GM19467 (cell line): ENCODE results near the gene ADAM23.

Experiments used
- ATAC-seq: cut with Tn5 transposase; IDR thresholded peaks from one replicate; pipeline ENCODE4 v1.9.1; 2021; ENCODE audit warnings: mild to moderate bottlenecking, moderate library complexity; ENCODE audit not compliant: unreplicated experiment

Gene ADAM23

DNA sequence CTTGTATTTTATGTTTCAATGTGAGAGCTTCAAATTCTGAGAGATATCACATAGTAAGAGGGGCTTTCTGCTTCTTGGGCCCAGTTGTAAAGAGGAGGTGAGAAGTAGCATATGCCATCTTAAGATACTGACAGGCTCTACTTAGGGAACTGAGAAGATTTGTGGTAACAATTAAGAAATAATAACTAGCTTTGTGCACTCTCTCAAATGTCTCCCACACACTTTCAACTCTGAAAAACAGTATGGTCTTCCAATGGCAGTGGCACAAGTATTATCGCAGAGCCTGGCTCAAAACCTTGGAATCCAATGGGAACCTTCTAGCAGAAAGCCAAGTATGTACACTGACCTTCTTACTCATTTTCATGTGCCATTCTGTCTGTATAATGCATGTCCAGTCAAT is 118.6 kb downstream of the ADAM23 start:
- ATAC-seq, result no peak

DNA sequence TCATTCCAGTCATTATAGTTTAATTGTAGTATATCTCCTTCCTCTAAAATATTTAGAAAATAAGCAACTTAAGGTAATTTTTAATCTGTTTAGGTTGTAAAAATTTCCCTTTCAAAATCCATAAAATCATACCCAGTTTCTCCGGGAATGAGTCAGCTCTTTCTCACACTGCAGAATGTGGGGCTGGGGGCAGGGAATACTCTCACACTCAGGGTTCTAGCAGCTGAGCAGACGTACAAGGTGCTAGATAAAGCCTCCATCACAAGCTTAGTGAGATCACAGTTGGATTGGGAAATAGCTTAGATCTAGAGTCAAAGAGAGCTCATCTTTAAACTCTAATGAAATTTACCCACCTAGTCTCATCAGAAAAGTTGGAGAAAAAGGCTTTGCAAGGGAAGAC is 119.0 kb downstream of the ADAM23 start:
- ATAC-seq, result no peak

GRCh38 chr2:206563374-206563773 is 120.0 kb downstream of the ADAM23 start:
- ATAC-seq, result no peak

- ATAC-seq, result no peak
Observed at GRCh38 chr2:206565666-206566065, 122.3 kb downstream of the ADAM23 start.

DNA sequence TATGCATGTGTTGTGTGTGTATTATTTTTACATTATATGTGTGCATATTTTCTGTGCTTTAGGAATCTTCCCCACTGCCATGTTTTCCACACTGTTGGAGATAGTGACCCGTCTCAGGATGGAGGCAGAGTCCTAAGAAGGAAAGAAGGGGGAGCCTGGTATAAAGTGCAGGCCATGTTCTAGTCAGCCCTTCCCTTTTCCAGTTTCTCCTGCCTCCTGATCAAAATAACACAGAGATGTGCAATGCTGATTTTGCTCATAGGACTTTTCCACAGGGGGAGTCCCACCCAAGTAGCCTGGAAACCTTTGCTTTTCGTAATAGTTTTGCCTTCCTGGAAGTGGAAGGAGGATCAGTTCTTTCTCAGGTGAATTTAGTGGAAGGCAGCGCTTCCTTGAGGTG is 126.1 kb downstream of the ADAM23 start:
- no peak for ATAC-seq

DNA sequence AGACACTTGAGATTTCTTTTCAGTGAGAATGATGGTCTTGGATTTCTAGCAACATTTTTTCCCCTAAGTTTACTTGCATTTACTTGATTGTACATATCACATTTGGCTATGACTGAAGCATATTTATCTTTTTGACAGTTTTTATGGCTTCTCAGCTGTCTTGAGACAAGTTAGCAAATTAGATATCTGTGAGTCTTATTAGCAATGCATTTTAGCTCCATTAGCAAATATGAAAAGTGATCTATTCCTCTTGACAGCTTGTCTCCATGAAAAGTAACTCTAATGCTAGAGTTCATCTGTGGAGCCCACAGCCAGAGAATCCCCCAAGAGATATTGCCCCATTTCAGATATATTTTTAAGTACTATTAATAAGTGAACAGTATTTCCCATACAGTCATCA is 126.9 kb downstream of the ADAM23 start:
- ATAC-seq, result no peak

- no peak for ATAC-seq
Observed at GRCh38 chr2:206572725-206573124, 129.4 kb downstream of the ADAM23 start.

- ATAC-seq, result no peak
Observed at GRCh38 chr2:206573793-206574192, 130.5 kb downstream of the ADAM23 start.

DNA sequence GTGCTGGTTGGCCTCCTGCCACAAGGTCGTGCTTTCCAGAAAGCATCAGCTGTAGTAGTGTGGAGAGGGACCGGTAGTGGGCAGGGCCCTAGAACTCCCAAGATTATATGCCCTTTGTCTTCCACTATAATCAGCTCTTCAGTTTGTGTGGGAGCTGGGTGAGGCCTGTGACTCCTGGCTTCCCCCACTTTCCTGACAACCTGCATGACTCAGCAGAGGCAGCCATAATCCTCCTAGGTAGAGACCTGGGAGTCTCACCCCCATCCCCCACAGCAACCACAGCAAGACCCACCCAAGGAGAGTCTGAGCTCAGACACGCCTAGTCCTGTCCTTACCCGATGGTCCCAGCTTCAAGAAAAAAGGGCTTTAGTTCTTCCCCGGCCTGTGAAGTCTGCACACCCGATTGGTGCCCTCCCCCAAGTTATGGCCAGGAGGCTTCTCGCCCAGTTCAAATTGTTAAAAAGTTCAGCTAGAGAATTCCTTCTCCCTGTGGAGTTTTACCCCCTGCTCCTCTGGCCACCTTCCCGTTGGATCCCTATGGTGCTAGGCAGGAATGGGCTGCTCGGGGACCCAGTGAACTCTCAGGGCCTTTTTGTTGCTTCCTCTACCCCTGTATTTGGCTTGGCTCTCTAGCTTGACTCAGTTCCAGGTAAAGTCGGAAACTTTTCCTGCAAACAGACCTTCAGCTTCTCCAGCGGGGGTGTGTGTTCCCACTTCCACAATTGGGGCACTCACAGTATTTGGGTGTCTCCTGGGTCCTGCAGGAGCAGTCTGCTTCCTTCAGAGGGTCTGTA is 141.2 kb downstream of the ADAM23 start:
- no peak for ATAC-seq

DNA sequence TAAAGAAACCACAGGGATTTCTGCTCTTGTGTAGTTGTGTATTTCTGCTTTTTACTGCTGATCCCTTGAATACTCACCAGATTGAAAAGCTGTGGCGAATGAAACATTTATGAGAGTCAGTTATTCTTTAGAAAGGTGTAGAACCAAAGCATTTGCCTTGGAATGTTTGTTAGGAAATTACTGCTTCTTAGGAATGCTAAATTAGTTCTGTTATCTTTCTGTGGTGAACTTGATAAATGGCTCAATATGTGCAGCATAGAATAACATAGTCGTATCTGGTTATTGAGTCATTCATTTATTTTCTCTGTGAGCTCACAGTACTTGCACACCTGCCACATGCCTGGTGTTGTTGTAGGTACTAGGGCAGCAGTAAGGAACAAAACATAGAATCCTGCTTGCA is 142.0 kb downstream of the ADAM23 start:
- ATAC-seq, result no peak

- no peak for ATAC-seq
Observed at GRCh38 chr2:206586609-206587008, 143.3 kb downstream of the ADAM23 start.

DNA sequence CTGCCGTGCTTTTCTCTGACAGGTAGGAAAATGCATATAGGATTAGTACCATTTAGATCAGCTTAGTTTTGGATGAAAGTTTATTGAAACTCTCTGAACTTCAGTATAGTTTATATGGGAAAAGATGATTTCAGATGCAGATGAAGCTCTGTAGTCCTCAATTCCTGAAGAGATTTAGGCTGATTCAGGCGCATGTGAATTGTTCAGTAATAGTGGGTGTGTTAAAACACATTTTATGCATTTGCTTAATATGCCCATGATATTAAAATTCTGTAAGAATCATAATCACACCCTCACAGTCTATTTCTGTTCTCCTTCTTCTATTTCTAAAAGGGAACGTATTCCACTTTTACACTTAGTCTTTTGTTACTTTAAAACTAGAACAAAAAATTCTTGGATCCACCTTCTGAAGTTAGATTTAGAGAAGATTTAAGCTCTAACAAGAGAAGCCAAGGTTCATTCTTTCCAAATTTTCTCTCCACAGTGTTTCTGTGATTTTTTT is 154.4 kb downstream of the ADAM23 start:
- ATAC-seq, result no peak

DNA sequence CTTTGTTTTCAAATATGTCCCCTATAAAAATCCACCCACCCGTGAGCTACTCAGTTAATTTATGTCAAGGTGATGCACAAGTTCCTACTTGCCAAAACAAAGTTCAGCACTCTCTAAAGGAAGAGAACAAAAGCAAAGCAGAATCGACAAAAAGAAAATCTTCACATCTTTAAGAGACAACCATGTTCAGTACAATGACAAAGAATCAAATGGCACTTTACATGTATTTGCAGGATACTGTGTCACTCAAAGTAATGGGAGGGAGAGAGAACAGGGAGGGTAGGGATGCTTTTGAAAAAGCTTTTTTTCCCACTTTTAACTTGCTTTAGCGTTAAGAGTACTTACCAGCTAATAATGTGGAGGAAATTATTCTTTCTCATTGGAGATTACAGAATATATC is 159.9 kb downstream of the ADAM23 start:
- no peak for ATAC-seq

- ATAC-seq, result no peak
Observed at GRCh38 chr2:206610451-206610850, 167.1 kb downstream of the ADAM23 start.

DNA sequence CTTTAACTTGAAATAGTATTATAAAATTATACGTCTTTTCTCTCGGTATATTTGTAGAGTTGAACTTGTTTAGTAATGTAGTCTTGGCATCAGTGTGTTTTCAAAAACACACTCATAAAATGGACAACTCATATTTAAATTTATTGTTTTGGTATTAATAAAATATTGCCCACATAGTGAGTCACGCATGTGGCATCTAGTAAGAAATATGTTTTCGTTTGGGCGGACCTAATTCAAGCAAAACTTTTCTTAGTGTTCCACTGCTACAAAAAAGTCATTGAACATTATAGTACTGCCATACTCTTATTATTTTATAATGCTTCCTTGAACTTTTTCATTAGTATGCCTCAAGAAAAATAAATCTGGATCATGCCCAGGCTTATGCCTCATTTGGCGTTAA is 167.9 kb downstream of the ADAM23 start:
- ATAC-seq, result no peak

GRCh38 chr2:206611736-206612135 is 168.4 kb downstream of the ADAM23 start:
- no peak for ATAC-seq

DNA sequence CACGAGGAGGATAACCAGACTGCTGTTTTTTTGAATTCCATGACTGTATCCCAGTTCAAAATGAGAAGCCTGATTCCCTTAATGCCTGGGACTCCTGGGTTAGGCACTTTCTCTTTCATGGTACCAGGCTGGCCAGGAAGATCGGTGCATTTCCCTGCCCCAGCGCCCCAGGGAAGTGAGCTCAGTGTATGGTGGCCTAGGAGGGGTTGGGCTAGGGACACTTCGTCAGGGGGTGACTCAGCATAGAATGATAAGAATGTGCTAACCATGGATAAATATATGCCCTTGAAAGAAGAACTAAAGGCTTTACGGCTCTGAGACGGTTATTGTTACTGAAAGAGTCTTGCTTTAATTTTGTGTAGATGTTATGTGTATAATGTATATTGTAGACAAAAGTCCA is 171.5 kb downstream of the ADAM23 start:
- no peak for ATAC-seq

DNA sequence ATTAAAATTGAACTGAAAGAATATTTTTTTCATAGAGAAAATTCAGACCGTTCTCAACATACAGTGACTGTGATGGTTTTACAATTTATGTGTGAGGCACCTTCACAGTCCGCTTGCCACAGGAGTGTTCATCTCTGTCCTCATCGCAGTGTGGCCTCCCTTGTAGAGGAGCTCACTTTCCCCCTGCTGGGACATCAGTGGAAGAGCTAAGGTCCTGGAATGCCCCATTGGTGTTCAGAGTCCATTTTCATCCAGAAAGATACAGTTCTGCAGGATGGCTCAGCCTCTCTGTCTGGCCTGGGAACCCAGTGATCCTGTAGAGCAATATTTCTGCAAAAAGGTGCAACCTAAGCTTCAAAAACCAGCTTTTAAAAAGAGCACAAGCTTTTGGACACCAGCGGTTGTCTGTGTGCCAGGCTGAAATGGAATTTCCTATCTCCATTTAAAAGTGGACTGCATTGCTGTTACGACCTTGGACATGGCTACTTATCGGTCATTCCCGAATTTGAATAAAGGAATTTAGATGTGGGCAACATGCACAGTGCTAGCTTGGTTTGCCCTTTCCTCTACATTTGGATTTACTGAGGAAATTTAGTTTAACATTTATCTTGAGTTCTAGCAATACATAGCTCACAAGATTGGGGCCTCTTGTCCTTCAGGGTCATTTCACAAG is 172.2 kb downstream of the ADAM23 start:
- ATAC-seq, result no peak

DNA sequence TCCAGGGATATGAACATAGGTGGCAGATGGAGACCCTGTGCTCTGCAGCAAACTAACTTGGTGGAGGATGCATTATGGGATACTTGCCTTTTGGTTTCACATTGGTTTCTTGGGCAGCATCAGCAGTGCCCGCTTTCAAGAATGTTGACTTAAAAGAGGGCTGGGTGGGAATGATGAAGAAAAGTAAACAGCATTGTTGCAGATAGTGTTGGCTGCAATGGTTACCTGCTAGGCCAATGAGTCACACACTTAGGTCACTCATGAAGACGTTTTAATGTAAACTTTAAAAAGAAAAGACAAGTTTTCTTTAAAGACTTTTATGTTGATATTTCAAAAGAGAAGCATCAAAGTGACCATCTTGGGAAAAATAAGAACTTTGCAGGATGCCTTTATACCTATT is 172.8 kb downstream of the ADAM23 start:
- no peak for ATAC-seq

GRCh38 chr2:206619011-206619410 is 175.7 kb downstream of the ADAM23 start:
- ATAC-seq, result no peak

- no peak for ATAC-seq
Observed at GRCh38 chr2:206626108-206626507, 182.8 kb downstream of the ADAM23 start.

GRCh38 chr2:206627632-206628031 is 184.3 kb downstream of the ADAM23 start:
- ATAC-seq, result no peak
